NB4 (cell line): ENCODE data around the gene SPATA32.

Experiments used
- CTCF ChIP-seq: IDR thresholded peaks from one replicate; pipeline ENCODE4 v1.5.1; 2012; ENCODE audit warnings: low read depth, low read length
- MAX ChIP-seq: IDR thresholded peaks from 2 replicates; pipeline ENCODE4 v1.6.1; 2011; ENCODE audit warnings: low read depth, low read length
- MYC ChIP-seq: IDR thresholded peaks from 2 replicates; pipeline ENCODE4 v1.6.1; 2011; ENCODE audit warnings: low read depth, low read length
- POLR2A ChIP-seq: IDR thresholded peaks from 2 replicates; pipeline ENCODE4 v1.6.1; 2011; ENCODE audit warnings: mild to moderate bottlenecking; ENCODE audit not compliant: insufficient read length; ENCODE audit errors: extremely low read depth

- TF ChIP-seq CTCF (no peak), POLR2A (no peak), MAX (no peak), MYC (no peak)
These were observed 25.9 kb upstream of the SPATA32 start for GRCh38 chr17:45287526-45288500.
